ENCODE results near the gene REXO1.

DNA sequence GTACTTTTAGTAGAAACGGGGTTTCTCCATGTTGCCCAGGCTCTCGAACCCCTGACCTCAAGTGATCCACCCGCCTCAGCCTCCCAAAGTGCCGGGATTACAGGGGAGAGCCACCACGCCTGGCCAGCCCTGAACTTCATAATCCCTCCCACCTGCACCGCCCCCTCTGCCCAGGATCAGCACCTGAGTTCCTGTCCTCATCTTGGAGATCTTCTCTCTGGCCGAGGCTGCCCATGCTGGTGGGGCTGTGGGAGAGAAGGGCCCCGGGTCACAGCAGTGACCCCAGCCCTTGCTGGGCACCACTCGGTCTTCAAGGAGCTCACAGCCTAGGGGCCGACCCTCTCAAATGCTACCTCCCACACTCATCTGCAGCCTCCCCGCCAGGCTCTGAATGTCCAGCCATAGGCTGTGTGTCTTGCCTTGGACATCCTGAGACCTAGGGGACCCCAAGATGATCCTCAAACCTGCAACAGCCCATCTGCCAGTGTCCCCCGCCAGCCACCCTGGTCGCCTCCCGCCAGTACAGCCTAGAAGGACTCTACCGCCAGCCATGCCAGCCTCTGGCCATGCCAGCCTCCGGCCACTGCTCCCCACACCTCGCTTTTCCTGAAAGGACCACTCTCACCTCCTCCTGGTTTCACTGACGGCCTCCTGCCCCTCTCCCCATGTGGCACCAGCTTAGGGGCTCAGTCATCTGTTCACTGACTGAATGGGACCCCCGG, 37.7 kb downstream of the REXO1 start:
- TF ChIP-seq EZH2 (optimal IDR thresholded peaks at IDR 0.05; ENCODE audit: low read depth, low read length) (no peak), EZH2phosphoT487 (IDR thresholded peaks at IDR 0.05; ENCODE audit: low read length) (no peak)
- TF ChIP-seq, protein P1, sequence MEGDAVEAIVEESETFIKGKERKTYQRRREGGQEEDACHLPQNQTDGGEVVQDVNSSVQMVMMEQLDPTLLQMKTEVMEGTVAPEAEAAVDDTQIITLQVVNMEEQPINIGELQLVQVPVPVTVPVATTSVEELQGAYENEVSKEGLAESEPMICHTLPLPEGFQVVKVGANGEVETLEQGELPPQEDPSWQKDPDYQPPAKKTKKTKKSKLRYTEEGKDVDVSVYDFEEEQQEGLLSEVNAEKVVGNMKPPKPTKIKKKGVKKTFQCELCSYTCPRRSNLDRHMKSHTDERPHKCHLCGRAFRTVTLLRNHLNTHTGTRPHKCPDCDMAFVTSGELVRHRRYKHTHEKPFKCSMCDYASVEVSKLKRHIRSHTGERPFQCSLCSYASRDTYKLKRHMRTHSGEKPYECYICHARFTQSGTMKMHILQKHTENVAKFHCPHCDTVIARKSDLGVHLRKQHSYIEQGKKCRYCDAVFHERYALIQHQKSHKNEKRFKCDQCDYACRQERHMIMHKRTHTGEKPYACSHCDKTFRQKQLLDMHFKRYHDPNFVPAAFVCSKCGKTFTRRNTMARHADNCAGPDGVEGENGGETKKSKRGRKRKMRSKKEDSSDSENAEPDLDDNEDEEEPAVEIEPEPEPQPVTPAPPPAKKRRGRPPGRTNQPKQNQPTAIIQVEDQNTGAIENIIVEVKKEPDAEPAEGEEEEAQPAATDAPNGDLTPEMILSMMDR (IDR thresholded peaks at IDR 0.05; ENCODE audit: low read length) = no peak

Data from MM.1S (cell line).